T follicular helper cell (primary cell): Measurements from ENCODE around the gene PIK3AP1.

Experiments used
- DNase-seq: peaks from one replicate; pipeline ENCODE4 v3.0.0-alpha.2; 2020; ENCODE audit warnings: low read depth

The PIK3AP1 gene

DNA sequence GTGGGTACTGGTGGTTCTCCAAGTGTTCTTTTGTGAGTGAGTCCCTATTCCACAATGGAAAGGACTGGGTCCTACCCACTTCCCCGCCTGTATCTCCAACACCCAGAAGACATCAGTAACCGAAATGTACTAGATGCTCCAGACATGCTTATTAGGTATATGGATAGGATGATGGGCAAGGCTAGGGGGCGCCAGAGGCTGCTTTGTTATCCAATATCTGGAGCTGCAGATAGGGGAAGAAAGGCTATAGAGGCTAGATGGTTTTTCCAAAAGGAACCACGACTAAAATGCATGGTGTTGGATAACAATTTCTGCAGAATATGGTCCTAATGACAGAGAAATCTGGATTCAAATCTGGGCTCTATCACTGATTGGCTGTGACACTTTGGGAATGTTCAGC lies 77.3 kb downstream of the PIK3AP1 start:
- DNase-seq = no peak

DNA sequence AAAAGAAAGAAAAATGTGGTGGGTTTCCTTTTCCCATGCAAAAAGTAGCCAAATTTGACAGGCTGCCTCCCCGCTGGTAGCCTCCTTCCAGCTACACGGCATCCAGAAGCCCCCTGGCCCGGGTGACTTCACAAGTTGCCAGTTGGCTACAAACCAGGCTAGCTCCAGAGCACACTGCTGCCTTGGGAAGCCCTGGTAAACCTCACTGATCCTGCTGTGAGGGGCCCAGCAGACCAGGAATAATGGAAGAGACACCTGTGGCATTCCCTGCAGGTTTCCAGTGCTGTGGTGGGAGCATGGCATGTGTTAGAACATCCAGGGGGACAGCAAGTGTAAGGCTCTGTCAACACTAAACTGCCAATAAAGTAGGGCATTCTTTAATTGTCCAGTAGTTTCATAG lies 77.8 kb downstream of the PIK3AP1 start:
- DNase-seq = no peak

DNA sequence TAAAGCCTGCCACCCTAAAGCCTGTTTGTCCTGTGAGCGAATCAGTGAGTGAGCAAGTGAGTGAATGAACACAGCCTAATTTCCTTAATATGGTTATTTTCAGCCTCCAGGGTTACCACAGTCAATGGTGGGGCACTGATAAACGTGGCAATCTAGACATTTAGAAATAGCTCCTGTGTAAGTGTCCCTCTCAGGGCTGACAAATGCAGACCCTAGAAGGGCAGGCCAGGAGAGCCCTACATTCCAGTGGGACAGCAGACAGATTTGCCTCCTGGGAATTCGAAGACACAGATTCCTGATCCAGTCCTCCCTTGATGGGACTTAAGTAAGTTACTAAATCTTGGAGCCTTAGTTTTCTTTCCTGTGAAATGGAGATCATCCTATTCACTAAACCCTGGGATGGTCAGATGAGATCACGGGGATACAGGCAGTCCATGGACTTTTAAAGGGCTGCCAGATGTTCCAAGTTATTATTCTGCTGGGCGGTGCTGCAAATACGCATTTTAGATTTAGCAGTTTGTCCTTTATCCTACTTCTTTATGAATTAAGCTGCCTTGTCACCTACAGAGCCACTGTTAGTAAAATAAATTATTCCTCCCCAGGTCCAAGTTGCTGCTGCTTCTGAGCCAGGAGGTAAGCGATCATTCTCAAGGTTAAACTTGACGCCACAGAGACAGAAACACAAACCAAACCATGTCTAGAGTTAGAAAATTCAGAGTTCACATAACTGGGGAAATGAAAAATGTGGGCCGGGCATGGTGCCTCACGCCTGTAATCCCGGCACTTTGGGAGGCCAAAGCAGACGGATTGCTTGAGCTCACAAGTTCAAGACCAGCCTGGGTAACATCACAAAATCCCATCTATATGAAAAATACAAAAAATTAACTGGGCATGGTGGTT lies 78.7 kb downstream of the PIK3AP1 start:
- no peak for DNase-seq

DNA sequence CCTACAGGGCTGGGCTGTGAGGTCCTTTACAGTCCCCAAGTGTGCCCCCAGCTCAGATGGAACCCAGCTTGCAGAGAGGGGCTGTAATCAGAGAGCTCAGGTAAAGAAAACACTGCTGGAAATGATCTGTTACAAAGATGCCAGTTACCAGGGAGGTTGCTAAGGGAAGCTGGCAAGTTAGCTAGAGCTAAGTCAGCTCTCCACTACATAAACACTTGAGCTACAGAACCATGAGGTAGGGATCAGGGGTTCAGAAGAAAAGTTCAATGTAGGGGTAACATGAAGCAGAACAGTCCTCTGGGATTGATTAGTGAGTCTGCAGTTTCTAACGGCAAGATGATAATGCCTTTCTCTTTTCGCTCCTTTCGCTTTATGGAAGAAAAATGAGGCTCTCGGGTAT lies 80.4 kb downstream of the PIK3AP1 start:
- DNase-seq = no peak

DNA sequence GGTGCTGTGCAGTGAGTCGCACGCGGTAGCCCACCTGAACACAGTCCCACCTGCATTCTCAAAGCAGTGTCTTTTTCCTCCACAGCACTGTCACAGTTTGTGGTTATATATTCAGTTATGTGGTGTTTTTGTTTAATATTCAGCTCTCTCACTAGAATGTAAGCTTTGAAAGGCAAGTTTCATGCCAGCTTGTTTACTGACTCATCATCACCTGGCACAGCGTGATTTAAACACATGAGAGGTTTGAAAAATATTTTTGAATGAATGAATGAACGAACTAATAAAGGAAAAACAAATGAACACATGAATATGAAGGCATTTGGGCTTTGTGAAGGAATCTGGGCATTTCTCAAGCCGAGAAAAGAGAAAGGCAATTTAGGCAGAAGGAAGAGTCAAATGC lies 81.6 kb downstream of the PIK3AP1 start:
- no peak for DNase-seq

DNA sequence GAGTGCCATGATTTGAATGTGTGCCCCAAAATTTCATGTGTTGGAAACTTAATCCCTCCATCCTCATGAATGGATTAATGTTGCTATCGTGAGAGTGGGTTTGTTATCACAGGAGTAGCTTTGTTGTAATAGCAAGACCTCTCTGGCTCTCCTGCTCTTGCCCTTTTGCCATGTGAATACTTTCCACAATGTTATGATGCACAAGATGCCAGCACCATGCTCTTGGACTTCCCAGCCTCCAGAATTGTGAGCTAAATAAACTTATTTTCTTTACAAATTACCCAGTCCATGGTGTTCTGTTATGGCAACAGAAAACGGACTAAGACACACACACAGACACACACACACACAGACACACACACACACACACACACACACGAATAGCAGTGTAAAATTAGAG lies 82.2 kb downstream of the PIK3AP1 start:
- DNase-seq = no peak

DNA sequence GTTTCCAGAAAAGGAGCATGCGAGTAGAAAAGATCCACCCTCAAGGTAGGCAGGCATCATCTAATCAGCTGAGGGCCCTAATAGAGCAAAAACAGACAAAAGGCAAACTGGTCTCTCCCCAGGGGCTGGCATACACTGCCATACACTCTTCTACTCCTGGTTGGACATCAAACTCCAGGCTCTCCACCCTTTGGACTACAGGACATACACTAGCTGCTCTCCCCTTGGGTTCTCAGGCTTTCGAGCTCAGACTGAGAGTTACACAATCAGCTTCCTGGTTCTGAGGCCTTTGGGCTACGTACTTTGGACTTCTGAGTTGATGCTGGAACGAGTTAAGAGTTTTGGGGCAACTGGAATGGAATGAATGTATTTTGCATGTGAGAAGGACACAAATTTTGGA lies 82.6 kb downstream of the PIK3AP1 start:
- DNase-seq = no peak

DNA sequence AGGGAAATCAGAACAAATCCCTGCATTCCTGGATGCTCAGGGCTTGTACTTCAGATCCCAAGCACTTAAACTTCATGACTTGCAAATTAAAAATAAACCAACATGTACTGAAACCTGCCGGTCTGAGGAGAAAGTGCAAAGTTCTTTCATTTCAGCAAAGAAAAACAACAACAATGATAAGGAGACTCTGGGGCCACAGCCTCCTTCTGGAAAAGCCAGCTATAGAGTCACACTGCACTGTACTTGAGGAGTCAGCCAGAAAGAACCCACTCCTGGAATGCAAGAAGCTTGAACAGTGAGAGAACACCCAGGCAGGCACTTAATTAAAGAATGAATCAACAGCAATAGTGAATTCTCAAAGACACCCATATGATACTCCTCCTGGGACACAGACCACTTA lies 83.8 kb downstream of the PIK3AP1 start:
- no peak for DNase-seq

DNA sequence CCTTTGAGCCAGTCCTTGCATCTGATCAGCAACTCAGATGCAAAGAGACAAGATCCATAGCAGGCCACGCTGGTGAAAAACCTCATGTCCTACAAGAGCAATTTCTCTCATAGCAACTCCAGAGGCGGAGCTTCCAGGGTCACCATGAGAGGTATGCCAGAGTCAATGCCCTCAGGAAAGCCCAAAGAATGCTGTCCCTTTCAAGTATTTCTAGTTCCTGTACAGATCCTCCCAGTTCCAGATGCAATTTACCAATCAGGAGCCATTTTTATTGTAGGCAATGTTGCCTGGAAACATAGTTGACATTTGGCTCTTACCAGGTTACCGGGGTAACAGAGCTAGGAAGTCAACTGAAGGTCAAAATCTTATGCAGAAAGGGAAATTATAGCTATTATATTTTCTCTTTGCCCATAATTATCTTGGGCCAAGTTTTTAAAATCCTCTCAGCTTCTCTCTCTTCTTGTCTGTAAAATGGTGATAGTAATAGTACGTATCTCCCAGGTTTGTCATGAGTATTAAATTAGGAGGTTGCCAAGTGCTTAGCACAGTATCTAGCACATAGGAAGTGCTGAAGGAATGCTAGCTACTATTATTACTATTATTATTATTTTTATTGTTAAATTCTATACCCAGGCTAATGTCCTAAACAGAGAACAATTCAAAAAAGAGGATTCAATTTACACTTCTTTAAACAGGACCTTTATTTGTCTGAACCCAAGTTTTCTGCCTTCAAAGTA lies 87.2 kb downstream of the PIK3AP1 start:
- no peak for DNase-seq

DNA sequence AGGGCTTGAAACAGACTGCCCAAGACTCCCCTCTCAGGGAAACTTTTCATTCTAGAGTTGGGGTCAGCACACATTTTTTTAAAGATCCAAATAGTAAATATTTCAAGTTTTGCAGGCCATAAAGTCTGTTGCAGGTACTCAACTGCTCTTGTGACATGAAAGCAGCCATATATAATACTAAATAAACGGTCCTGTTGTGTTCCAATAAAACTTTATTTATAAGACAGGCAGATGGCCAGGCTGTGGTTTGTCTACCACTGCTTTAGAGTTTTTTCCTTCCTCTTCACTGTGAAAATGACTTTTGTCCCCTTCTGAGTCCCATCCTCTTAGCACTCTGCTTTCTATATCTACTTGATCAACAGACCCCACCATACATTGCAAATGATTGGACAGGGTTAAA lies 93.0 kb downstream of the PIK3AP1 start:
- no peak for DNase-seq

DNA sequence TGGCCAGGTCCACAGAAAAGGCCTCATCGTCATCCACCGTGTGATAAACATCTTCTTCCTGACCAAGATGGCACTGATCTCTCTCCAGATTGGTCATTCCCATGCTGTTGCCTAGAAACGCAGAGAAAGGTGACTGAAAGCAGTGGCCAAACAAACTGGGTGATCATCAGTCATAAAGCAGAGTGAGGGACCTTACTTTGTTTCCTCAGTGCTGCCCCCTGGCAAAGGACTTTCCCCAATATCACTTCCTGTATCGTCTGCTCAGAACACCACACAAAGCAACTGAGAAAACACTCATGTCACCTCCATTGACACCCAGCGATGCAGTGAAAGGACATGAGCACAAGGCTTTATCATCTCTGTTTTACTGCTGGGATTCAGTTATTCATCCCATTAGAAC lies 93.5 kb downstream of the PIK3AP1 start:
- DNase-seq = no peak

DNA sequence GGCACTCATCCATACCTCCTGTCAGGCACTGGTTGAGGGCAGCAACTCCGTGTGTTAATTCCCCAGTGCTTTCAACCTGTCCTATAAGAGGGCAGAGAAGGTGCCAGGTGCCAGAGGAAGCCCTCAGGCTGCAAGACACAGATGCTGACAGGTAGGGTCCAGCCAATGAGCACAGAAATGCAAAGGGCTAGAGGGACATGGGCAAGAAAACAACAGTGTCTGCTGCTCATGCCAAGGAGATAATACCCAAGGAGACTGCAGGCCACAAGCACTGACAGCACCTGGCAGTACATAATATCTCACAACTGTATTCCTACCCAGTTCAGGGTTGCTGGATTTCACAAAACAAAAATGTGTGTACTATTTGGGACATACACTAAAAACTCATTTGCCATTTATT lies 95.1 kb downstream of the PIK3AP1 start:
- DNase-seq = no peak

DNA sequence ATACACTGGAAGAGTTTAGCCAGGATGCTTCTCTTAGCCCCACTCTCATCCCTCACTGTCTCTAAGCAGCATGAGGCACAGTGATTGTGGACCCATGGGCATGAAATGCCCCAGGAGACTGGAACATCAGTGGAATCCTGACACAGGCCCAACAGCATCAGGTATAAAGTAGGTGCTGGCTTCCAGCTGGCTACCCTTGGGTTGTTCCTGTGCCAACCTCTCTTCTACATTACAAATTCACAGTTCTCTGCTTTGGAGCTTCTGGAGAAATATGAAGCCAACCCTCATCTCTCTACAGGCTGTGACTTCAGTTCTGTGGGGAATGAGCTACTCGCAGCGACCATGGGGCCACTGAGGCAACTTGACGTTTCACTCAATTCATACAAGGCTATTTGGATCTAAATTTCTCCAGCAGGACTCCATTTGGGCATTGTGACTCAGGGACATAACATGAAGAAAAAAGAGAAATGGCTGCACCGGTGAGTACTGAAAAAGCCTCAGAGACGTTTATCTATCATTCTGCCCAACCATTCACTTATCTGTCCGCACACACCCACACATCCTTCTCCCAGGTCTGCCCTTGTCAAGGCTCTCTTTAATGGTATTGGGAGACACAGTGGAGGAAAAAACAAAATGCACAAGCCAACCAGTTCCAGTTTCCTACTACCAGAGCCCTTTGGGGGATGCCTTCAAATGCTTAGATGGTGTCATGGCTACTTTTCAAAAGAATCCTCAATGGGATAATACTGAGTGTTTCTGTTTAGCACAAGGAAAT lies 98.1 kb downstream of the PIK3AP1 start:
- no peak for DNase-seq

DNA sequence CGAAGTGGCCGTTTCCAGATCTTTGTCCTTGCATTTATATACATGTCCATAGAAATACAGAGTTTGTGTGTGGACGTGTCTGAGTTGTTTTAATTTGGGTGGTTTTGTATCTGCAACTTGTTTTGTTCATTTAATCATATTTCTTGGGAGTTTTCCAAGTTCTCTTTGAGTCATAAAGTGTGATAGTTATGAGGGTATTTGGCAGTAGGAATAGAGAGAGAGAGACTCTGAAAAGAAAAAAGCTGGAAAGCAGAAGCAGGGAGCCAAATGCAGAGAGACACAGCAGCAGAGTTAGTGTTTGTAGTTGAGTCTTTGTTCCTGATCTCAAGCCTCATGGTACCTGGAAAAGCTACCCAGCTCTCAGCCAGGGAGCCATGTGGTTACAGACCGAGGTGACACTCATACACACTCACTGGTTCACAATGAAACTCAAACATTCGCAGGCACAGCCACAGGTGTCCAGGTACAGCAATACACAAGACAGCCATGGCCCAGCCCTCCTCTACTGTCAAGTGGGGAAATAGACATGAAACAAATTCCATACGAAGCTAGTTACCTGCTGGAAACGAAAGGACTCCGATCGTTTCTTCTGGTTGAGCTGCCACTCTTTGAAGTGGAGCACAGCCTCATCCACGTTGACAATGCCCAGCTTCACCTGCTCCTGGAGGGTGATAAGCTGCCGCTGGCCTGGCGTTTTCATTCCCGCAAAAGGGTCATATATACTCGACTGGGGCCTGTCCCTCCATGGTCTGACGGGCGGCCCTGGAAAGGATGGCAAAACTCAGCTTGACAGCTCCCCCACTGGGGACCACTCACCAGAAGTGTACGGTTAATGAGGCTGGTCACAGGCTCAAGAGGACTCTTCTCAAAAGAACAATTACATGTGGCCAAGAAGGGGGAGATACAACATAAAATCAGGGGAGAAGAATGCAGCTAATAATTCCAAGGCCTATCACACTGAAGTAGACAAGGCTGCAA lies 100.2 kb downstream of the PIK3AP1 start:
- DNase-seq = no peak

DNA sequence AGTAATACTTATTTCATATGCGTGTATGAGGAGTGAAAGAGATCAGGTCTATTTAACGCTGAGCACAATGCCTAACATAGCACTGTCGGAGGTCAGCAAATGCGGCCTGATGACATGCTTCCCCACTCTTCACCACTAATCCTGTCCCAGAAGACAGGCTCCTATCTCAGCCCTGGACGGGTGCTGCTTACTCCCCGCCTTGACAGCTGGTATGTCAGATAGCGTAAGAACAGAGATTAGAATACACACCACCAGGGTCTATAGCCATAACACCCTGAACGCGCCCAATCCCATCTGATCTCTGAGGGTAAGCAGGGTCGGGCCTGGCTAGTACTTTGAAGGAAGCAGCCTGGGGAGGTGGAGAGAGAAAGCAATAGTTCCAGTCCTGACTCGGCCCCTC lies 101.2 kb downstream of the PIK3AP1 start:
- DNase-seq = no peak

DNA sequence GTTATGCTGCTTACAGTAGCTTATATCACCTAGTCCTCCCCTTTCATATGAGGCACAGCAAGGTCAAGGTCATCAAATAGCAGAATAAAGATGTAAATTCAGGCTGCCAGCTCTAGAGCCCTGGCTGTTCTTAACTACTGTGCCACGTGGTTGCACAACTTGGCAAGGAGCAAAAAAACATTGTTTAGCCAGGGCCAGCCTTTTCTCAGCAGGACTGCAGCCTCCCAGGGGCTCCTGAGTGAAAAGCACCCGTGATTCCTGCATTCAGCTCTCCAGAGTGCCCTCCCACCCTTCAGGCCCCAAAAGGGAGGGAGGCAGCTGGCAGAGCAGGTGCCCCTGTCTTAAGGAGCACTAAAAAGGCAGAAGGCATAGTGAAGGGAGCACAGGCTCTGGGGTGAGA lies 101.7 kb downstream of the PIK3AP1 start:
- no peak for DNase-seq

DNA sequence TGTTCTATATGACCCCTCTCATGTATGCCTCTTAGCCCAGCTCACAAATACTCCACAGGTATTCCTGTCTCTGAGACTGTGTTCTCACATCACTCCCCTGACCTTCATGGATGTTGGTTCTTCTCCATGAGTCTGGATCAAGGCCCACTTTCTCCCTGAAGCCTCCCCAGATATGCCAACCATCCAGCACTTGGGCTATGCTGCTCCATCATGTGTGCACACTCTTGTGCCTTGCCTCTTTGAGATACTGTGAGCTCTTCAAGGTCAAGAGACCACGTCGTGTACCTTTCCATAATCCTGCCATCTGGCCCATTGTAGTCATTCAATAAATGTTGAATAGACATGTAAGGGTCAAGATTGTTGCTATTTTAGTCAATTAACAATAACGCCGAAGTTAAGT lies 103.4 kb downstream of the PIK3AP1 start:
- no peak for DNase-seq

DNA sequence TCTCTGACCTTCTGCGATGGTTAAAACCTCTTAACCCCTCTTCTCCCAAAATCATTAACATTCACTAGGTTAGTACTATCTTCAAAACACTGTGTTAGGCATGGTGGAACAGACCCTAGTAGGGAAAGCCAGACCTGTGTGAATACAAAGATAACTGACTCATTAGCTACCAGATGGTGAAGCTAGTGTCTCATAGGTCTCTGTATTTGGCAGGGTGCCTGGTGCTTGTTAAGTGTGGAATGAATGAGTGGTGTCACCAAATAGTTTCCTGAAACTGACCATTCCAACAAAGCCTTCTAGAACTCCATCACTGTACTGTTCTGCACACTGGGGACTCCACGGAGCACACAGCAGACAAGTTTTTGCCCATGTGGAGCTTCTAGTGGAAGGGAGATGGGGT lies 105.8 kb downstream of the PIK3AP1 start:
- no peak for DNase-seq

DNA sequence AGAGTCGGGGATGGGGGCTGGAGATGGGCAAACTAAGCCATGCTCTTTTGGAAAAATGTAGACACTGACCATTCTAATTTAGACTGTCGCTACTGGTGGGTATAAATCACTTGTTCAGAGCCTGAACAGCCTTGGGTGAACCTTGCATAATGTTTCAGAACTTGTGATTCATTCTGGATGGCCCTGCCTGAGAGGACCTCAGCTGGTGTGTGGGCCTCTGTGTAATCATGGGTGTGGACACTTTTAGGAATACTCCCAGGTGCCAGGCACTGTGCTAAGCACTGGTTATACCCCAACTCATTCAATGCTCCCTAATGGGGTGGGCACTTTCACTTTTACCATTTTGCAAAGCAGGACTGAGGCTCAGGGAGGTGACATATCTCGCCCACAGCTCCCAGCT lies 106.7 kb downstream of the PIK3AP1 start:
- no peak for DNase-seq

DNA sequence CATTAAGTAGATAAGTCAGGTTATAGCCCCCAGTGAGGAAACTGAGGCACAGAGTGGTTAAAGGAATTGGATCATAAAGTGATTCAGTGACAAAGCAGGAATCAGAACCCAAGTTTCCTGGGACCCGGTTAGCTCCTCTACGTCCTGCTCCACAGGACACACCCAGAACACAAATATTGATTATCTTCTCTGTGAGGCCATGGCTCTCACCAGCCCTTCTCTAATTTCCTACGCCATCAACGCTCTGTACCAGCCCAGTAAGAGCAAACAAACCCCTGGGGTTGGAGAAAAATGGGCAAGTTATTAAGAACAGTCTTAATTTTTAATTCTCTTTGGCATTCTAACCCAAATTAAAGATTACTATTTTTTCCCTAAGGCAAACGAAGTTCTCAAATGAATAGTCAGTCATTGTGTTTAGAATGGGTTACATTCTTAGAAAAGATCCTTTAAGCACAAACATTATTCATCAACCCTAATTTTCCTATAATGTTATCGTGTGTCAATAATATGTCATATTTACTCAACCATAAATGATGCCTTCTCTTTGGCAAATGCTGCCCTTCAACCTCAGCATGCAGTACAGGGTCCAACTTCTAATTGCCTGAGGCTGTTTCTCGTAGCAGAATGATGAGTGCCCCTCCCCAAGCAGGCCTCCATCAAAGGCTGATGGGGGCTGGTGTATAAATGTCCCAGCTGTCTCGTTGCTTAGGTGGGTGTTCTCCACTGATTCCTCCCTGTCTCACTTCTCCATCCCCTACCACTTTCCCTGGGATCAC lies 108.1 kb downstream of the PIK3AP1 start:
- DNase-seq = no peak

DNA sequence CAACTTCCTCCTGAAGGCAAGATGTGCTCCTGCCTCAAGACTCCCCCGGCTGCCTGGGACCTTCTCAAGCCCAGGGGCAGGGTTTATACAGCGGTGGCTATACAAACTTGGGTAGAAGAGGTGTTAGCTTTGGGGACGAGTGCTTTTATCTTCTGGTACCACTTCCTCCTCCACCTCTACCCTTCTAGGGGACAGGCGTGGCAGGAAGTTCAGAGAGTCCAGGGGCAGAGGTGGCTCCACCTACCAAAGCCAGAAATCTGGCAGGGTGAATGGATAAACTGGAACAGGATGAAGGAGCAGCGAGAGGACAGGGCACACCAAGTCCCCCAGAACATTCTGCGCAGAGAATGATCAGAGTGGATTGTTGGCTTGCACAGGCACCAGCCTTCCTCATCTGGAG lies 109.5 kb downstream of the PIK3AP1 start:
- no peak for DNase-seq
